ENCODE data around the gene SHROOM4. TPM values are rescaled to one million over a fixed set of nuclear protein-coding genes. Genes with fewer than 3 reads are reported as not detected.

SHROOM4 gene
- total RNA-seq, 1 experiment from 2014 or later = 0.05 TPM

DNA sequence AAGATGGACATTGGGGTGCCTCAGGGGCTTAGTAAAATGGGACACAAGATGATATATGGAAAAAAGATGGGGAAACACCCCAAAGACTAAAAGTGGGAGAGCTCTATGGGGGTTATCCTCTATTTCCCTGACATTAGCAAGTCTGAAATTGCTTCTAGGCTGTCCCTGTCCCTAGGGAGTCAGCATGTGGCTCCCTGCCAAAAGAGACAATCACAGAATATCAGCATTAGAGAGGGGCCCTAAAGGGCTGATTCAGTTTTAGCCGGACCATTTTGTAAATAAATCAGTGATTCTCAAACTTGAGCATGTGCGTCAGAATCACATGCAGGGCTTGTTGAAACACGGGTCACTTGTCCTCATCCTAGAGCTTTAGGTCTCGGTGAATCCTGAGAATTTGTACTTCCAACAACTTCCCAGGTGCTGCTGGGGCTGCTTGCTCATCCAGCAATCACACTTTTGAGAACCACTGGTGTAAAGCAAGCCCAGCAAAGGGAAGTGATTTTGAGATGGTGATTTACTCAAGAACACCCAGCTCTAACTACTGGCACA lies 178.1 kb downstream of the SHROOM4 start:
- TF ChIP-seq TCF7L2 (IDR thresholded peaks at IDR 0.05; ENCODE audit: borderline replicate concordance, extremely low read depth, insufficient read depth, insufficient read length) (no peak), EZH2phosphoT487 (IDR thresholded peaks at IDR 0.05; ENCODE audit: borderline replicate concordance) (no peak), JUND (IDR thresholded peaks at IDR 0.05) (no peak), SP1 (IDR thresholded peaks at IDR 0.05; ENCODE audit: low read depth) (no peak)
- no peak for DNase-seq (ENCODE audit: low read depth, low spot score)
- Histone ChIP-seq H3K4me1 (ENCODE audit: control insufficient read depth in 1 of 2, insufficient read depth in 2 of 2, low read length in 2 of 2) (no peaks in the 10 kb centered on the region), H3K27me3 (ENCODE audit: insufficient read depth, low read length) (no peaks in the 10 kb centered on the region), H3K79me2 (ENCODE audit: insufficient read depth, low read length) (no peaks in the 10 kb centered on the region), H3K36me3 (ENCODE audit: control insufficient read depth in 1 of 2, insufficient read depth in 2 of 2, low read length in 2 of 2) (no peaks in the 10 kb centered on the region), H3K9ac (ENCODE audit: low read length) (no peak overlapping the region), H3K4me3 (replicated peaks in 1 of 2; ENCODE audit: low read depth in 1 of 2, low read length in 2 of 2) (no peak overlapping the region), H3K27ac (ENCODE audit: low read depth, low read length) (no peak overlapping the region), H2AFZ (ENCODE audit: low read depth, low read length, poor library complexity, severe bottlenecking) (no peak overlapping the region), H3K4me2 (ENCODE audit: low read length) (no peak overlapping the region), H3K9me2 (ENCODE audit: insufficient read depth) (no peaks in the 10 kb centered on the region), H3K9me3 (ENCODE audit: control insufficient read depth in 1 of 2, insufficient read depth in 1 of 2, low read depth in 1 of 2, low read length in 2 of 2) (no peaks in the 10 kb centered on the region), H4K20me1 (ENCODE audit: insufficient read depth) (no peaks in the 10 kb centered on the region)
- intact Hi-C loops (cut with micrococcal nuclease) = no loop called here
- POLR2A ChIA-PET = no interaction called here
- CTCF ChIA-PET = no interaction called here
- RAD21 ChIA-PET (ENCODE audit: low non-redundant PET in 1 of 2, low total read pairs in 2 of 2, uncharacterized antibody in 2 of 2, unreplicated experiment in 2 of 2) = no interaction called here
- no peak for ATAC-seq
- no TSS peak for BruUV-seq (replicated peaks)

DNA sequence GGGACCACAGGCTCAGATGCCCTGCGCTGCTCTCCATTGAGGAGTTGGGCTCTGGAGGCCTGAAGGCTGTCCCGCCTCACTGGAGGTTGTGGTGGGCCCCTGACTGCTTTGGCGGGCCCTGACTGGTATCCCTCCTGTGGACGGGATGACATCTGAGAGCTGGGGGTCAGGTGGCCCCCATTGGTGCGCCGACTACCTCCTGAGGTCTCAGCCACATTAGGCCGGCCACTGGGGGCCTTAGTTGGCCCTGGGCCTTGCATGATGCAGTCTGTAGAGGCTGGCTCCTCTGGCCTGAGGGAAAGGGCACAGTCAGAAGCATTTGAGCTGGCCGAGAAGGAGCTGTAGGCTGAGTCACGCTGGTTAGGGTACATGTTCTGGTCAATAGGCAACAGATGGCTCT lies 178.8 kb downstream of the SHROOM4 start:
- ChIA-PET RAD21 (ENCODE audit: low non-redundant PET in 1 of 2, low total read pairs in 2 of 2, uncharacterized antibody in 2 of 2, unreplicated experiment in 2 of 2) (no interaction called here), CTCF (no interaction called here), POLR2A (no interaction called here)
- no peak overlapping the region for H3K9ac ChIP-seq (ENCODE audit: low read length)
- H3K4me3 ChIP-seq (replicated peaks in 1 of 2; ENCODE audit: low read depth in 1 of 2, low read length in 2 of 2) = no peak overlapping the region
- H3K9me2 ChIP-seq (ENCODE audit: insufficient read depth) = no peaks in the 10 kb centered on the region
- no peaks in the 10 kb centered on the region for H3K79me2 ChIP-seq (ENCODE audit: insufficient read depth, low read length)
- BruUV-seq (replicated peaks) = no TSS peak
- no peaks in the 10 kb centered on the region for H3K4me1 ChIP-seq (ENCODE audit: control insufficient read depth in 1 of 2, insufficient read depth in 2 of 2, low read length in 2 of 2)
- DNase-seq (ENCODE audit: low read depth, low spot score) (no peak), ATAC-seq (no peak)
- no peak overlapping the region for H3K27ac ChIP-seq (ENCODE audit: low read depth, low read length)
- no peaks in the 10 kb centered on the region for H4K20me1 ChIP-seq (ENCODE audit: insufficient read depth)
- no peaks in the 10 kb centered on the region for H3K36me3 ChIP-seq (ENCODE audit: control insufficient read depth in 1 of 2, insufficient read depth in 2 of 2, low read length in 2 of 2)
- no peak overlapping the region for H2AFZ ChIP-seq (ENCODE audit: low read depth, low read length, poor library complexity, severe bottlenecking)
- H3K4me2 ChIP-seq (ENCODE audit: low read length) = no peak overlapping the region
- intact Hi-C loops (cut with micrococcal nuclease) = no loop called here
- no peaks in the 10 kb centered on the region for H3K9me3 ChIP-seq (ENCODE audit: control insufficient read depth in 1 of 2, insufficient read depth in 1 of 2, low read depth in 1 of 2, low read length in 2 of 2)
- no peaks in the 10 kb centered on the region for H3K27me3 ChIP-seq (ENCODE audit: insufficient read depth, low read length)
- no peak for TF ChIP-seq ZNF274 (IDR thresholded peaks at IDR 0.05; ENCODE audit: low read depth, low read length)
- TF ChIP-seq ZFX (IDR thresholded peaks at IDR 0.05) = no peak
- TF ChIP-seq, protein P1, sequence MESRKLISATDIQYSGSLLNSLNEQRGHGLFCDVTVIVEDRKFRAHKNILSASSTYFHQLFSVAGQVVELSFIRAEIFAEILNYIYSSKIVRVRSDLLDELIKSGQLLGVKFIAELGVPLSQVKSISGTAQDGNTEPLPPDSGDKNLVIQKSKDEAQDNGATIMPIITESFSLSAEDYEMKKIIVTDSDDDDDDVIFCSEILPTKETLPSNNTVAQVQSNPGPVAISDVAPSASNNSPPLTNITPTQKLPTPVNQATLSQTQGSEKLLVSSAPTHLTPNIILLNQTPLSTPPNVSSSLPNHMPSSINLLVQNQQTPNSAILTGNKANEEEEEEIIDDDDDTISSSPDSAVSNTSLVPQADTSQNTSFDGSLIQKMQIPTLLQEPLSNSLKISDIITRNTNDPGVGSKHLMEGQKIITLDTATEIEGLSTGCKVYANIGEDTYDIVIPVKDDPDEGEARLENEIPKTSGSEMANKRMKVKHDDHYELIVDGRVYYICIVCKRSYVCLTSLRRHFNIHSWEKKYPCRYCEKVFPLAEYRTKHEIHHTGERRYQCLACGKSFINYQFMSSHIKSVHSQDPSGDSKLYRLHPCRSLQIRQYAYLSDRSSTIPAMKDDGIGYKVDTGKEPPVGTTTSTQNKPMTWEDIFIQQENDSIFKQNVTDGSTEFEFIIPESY (IDR thresholded peaks at IDR 0.05; ENCODE audit: extremely low read depth, insufficient replicate concordance, low read length) = no peak
- no peak for TF ChIP-seq EGR1 (IDR thresholded peaks at IDR 0.05; ENCODE audit: low read depth)
- TF ChIP-seq, protein P2, sequence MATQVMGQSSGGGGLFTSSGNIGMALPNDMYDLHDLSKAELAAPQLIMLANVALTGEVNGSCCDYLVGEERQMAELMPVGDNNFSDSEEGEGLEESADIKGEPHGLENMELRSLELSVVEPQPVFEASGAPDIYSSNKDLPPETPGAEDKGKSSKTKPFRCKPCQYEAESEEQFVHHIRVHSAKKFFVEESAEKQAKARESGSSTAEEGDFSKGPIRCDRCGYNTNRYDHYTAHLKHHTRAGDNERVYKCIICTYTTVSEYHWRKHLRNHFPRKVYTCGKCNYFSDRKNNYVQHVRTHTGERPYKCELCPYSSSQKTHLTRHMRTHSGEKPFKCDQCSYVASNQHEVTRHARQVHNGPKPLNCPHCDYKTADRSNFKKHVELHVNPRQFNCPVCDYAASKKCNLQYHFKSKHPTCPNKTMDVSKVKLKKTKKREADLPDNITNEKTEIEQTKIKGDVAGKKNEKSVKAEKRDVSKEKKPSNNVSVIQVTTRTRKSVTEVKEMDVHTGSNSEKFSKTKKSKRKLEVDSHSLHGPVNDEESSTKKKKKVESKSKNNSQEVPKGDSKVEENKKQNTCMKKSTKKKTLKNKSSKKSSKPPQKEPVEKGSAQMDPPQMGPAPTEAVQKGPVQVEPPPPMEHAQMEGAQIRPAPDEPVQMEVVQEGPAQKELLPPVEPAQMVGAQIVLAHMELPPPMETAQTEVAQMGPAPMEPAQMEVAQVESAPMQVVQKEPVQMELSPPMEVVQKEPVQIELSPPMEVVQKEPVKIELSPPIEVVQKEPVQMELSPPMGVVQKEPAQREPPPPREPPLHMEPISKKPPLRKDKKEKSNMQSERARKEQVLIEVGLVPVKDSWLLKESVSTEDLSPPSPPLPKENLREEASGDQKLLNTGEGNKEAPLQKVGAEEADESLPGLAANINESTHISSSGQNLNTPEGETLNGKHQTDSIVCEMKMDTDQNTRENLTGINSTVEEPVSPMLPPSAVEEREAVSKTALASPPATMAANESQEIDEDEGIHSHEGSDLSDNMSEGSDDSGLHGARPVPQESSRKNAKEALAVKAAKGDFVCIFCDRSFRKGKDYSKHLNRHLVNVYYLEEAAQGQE (IDR thresholded peaks at IDR 0.05; ENCODE audit: low read depth) = no peak
- TF ChIP-seq ATF3 (IDR thresholded peaks at IDR 0.05) = no peak
- no peak for TF ChIP-seq RAD21 (IDR thresholded peaks at IDR 0.05; ENCODE audit: low read depth)
- no peak for TF ChIP-seq TCF7L2 (IDR thresholded peaks at IDR 0.05; ENCODE audit: borderline replicate concordance, extremely low read depth, insufficient read depth, insufficient read length)
- no peak for TF ChIP-seq POLR2AphosphoS5 (IDR thresholded peaks at IDR 0.05; ENCODE audit: low read depth, low read length)
- no peak for TF ChIP-seq JUND (IDR thresholded peaks at IDR 0.05)
- no peak for TF ChIP-seq SP1 (IDR thresholded peaks at IDR 0.05; ENCODE audit: low read depth)
- no peak for TF ChIP-seq EZH2 (IDR thresholded peaks at IDR 0.05)
- TF ChIP-seq EZH2phosphoT487 (IDR thresholded peaks at IDR 0.05; ENCODE audit: borderline replicate concordance) = no peak
- no peak for TF ChIP-seq CEBPB (IDR thresholded peaks at IDR 0.05; ENCODE audit: low read depth)
- no peak for TF ChIP-seq ELF1 (IDR thresholded peaks at IDR 0.05; ENCODE audit: borderline replicate concordance, low read depth)
- no peak for TF ChIP-seq FOSL1 (IDR thresholded peaks at IDR 0.05; ENCODE audit: low read depth)
